Tibial nerve (tissue), 4 donors: ENCODE results near the gene SYN1. TPM values are rescaled to one million over a fixed set of nuclear protein-coding genes. Genes with fewer than 3 reads are reported as not detected.

ENCODE experiments used
- DNase-seq, 2 donors: peaks; one replicate each; pipeline ENCODE4 v3.0.0-alpha.2; 2019; ENCODE audit warnings: low spot score in 2 of 2
- H3K27ac ChIP-seq, 4 donors: fragments of 200-600 bp; sonication (generic) in 3 of 4; one replicate each; pipeline ENCODE4 v1.5.1; 2017 to 2019; ENCODE audit warnings: mild to moderate bottlenecking in 1 of 4
- H3K27me3 ChIP-seq, 2 donors: fragments of 200-600 bp; sonication (generic) in 1 of 2; one replicate each; pipeline versions ENCODE4 v1.5.1 to v1.6.0; 2017 to 2019
- H3K36me3 ChIP-seq, 3 donors: fragments of 200-600 bp; sonication (generic); one replicate each; pipeline ENCODE4 v1.5.1; 2018 to 2019
- H3K4me1 ChIP-seq, 4 donors: fragments of 200-600 bp; sonication (generic) in 3 of 4; one replicate each; pipeline ENCODE4 v1.5.1; 2017 to 2019
- H3K4me3 ChIP-seq, 4 donors: fragments of 200-600 bp; sonication (generic) in 3 of 4; one replicate each; pipeline ENCODE4 v1.5.1; 2017 to 2019; ENCODE audit warnings: mild to moderate bottlenecking in 1 of 4, moderate library complexity in 1 of 4
- H3K9me3 ChIP-seq, 4 donors: fragments of 200-600 bp; sonication (generic) in 3 of 4; one replicate each; pipeline ENCODE4 v1.5.1; 2017 to 2019
- EP300 ChIP-seq, 2 donors: sonication (generic); formaldehyde crosslinking; IDR thresholded peaks; one replicate each; pipeline ENCODE4 v1.6.1; 2017; ENCODE audit warnings: antibody characterized with exemption in 2 of 2, mild to moderate bottlenecking in 1 of 2
- POLR2A ChIP-seq, 2 donors: fragments of 450-650 bp; IDR thresholded peaks; one replicate each; pipeline ENCODE4 v1.6.1; 2017; ENCODE audit warnings: antibody characterized with exemption in 2 of 2, mild to moderate bottlenecking in 2 of 2, moderate library complexity in 2 of 2
- WGBS, 2 donors: methylation state at CpG; one replicate each; pipeline ENCODE4 v1.1.5; 2018; 5-methylcytosine and 5-hydroxymethylcytosine counted together
- total RNA-seq, 4 donors: library from RNA; depleted of rRNA; stranded (reverse); fragments of >200 nt; gene quantifications; one replicate each; pipeline ENCODE4 v1.1.0, GENCODE V29; 2016
- TF ChIP-seq, protein P1 (sequence below), 5 experiments: fragments of 200-600 bp in 3 of 5; fragments of 450-650 bp in 2 of 5; sonication (generic) in 3 of 5; IDR thresholded peaks; one replicate each; pipeline ENCODE4 v1.5.1; 2016 to 2019; ENCODE audit warnings: antibody characterized with exemption in 5 of 5, mild to moderate bottlenecking in 3 of 5, moderate library complexity in 2 of 5

SYN1 gene
- total RNA-seq, 4 donors from 2014 or later: 0.42 to 1.2 TPM; not detected in 2

DNA sequence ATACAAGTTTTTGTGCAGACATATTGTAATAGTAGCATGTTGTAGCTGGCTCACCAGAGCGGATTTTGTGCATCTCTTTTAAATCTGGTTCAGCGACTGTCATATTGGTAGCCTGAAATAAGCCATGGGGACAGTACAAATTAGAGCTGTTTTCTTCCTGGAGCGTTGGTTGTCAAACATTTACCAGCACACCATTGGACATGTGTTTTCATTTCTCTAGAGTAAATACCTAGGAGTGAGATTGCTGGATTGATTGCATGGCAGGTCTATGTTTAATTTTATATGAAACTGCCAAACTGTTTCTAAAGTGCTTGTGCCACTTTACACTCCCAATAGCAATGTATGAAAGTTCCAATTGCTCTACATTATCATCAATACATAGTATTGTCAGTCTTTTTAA lies 61.2 kb downstream of the SYN1 start:
- Histone ChIP-seq H3K36me3 (peaks cover 0 to 8% (median 0%) of the 10 kb centered on the region in 3 donors), H3K4me1 (peaks cover 0 to 26% (median 0%) of the 10 kb centered on the region in 4 donors), H3K4me3 (no peak overlapping the region), H3K27ac (no peak overlapping the region), H3K9me3 (no peaks in the 10 kb centered on the region), H3K27me3 (no peaks in the 10 kb centered on the region)
- TF ChIP-seq, protein P1, sequence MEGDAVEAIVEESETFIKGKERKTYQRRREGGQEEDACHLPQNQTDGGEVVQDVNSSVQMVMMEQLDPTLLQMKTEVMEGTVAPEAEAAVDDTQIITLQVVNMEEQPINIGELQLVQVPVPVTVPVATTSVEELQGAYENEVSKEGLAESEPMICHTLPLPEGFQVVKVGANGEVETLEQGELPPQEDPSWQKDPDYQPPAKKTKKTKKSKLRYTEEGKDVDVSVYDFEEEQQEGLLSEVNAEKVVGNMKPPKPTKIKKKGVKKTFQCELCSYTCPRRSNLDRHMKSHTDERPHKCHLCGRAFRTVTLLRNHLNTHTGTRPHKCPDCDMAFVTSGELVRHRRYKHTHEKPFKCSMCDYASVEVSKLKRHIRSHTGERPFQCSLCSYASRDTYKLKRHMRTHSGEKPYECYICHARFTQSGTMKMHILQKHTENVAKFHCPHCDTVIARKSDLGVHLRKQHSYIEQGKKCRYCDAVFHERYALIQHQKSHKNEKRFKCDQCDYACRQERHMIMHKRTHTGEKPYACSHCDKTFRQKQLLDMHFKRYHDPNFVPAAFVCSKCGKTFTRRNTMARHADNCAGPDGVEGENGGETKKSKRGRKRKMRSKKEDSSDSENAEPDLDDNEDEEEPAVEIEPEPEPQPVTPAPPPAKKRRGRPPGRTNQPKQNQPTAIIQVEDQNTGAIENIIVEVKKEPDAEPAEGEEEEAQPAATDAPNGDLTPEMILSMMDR (IDR thresholded peaks at IDR 0.05): no peak
- TF ChIP-seq POLR2A (IDR thresholded peaks at IDR 0.05): no peak
- TF ChIP-seq EP300 (IDR thresholded peaks at IDR 0.05): no peak
- whole genome bisulfite sequencing, 2 donors: 86 to 94% methylated on average over 3 of the region's 3 CpGs
- no peak for DNase-seq

DNA sequence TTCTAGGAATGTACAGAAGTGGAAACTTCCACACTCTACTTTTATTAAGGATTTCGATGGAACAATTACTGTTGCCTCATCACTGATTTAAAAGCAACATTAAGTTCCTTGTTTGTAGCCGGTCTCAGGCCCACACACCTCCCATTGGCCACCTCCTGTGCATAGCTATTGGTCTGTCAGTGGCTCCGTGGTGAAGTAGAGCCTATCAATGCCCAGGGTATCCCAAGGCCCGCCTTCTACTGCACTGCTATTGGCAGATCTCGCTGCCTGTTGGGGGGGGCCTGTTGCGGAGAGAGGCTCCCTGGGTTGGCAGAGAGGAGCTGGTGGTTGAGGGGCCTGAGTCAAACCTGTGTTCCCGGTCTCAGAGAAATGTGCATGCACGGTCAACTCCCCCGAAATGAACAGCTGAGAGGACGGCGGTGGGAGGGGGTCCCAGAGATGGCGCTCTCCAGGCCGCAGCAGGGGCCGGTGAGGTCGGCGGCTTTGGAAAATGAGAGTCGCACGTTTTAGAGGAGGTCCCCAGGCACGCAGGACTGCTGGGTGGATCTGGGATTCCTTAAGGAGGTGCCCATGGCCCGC lies 63.5 kb downstream of the SYN1 start:
- Histone ChIP-seq H3K4me1 (peaks cover 0 to 11% (median 0%) of the 10 kb centered on the region in 4 donors), H3K4me3 (peak overlapping the region; percentile 29 to 56 (median 50)), H3K27me3 (no peaks in the 10 kb centered on the region), H3K9me3 (no peaks in the 10 kb centered on the region), H3K36me3 (no peaks in the 10 kb centered on the region), H3K27ac (peak overlapping the region; percentile 71 to 93 (median 89))
- WGBS, 2 donors: 1 to 50% methylated on average over 17 to 20 of the region's 20 CpGs
- peak; percentile 82 to 85 for DNase-seq
- TF ChIP-seq EP300 (IDR thresholded peaks at IDR 0.05): peak in 1 of 2 donors; percentile 91
- TF ChIP-seq POLR2A (IDR thresholded peaks at IDR 0.05): peak; percentile 82 to 91
- TF ChIP-seq, protein P1 (IDR thresholded peaks at IDR 0.05): peak in 2 of 5 experiments; percentile 8 to 24

DNA sequence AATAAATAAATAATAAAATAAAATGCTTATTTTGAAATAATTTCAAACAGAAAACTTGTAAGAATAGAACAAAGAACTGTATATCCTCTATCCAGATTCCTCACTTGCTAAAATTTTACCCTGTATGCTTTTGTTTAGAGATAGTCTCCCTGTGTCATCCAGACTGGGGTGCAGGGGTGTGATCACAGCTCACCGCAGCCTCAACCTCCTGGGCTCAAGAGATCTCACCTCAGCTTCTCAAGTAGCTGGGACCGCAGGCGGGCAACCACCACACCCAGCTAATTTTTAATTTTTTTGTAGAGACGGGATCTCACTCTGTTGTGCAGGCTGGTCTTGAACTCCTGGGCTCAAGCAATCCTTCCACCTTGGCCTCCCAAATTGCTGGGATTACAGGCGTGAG lies 76.2 kb downstream of the SYN1 start:
- TF ChIP-seq EP300 (IDR thresholded peaks at IDR 0.05) (no peak), POLR2A (IDR thresholded peaks at IDR 0.05) (no peak)
- TF ChIP-seq, protein P1 (IDR thresholded peaks at IDR 0.05): no peak
- Histone ChIP-seq H3K27ac (no peak overlapping the region), H3K9me3 (no peaks in the 10 kb centered on the region), H3K4me1 (peaks cover 0 to 13% (median 0%) of the 10 kb centered on the region in 4 donors), H3K4me3 (no peak overlapping the region), H3K36me3 (no peaks in the 10 kb centered on the region), H3K27me3 (no peaks in the 10 kb centered on the region)
- 88 to 92% methylated on average over 5 of the region's 5 CpGs for WGBS, 2 donors
- DNase-seq: no peak

- peak; percentile 48 to 70 for DNase-seq
- peaks cover 0 to 13% (median 0%) of the 10 kb centered on the region in 4 donors for H3K4me1 ChIP-seq
- H3K4me3 ChIP-seq: no peak overlapping the region
- H3K27me3 ChIP-seq: no peaks in the 10 kb centered on the region
- TF ChIP-seq EP300 (IDR thresholded peaks at IDR 0.05) (peak; percentile 83 to 91), POLR2A (IDR thresholded peaks at IDR 0.05) (peak in 1 of 2 donors; percentile 63)
- TF ChIP-seq, protein P1 (IDR thresholded peaks at IDR 0.05): peak; percentile 38 to 75 (median 69)
- WGBS, 2 donors: 26 to 44% methylated on average over 15 of the region's 15 CpGs
- peak overlapping the region; percentile 57 to 87 (median 73) for H3K27ac ChIP-seq
- no peaks in the 10 kb centered on the region for H3K9me3 ChIP-seq
- H3K36me3 ChIP-seq: no peaks in the 10 kb centered on the region
Observed at GRCh38 chrX:47540754-47541538, 78.7 kb downstream of the SYN1 start.

DNA sequence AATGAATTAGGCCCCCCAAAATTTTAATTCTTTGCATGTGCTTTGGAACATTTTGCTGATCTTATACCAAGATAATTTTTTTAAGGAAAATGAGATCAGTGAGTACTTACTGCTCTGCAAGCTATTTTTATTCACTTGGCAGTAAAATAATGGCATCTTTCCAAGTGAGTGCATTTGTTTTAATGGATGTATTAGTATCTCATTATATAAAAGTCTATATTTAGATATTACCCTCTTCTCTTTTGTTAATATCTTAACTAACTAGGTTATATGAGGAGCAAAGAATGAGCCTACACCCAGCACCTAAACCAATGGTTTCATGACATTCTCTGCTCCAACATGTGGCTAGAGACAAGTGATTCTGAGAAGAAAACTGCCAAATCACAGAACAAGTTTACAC lies 79.8 kb downstream of the SYN1 start:
- Histone ChIP-seq H3K4me1 (peaks cover 0 to 13% (median 0%) of the 10 kb centered on the region in 4 donors), H3K36me3 (no peaks in the 10 kb centered on the region), H3K27ac (peak overlapping the region in 3 of 4 donors; percentile 57 to 87 (median 87)), H3K27me3 (no peaks in the 10 kb centered on the region), H3K4me3 (no peak overlapping the region), H3K9me3 (no peaks in the 10 kb centered on the region)
- TF ChIP-seq EP300 (IDR thresholded peaks at IDR 0.05) (no peak), POLR2A (IDR thresholded peaks at IDR 0.05) (no peak)
- TF ChIP-seq, protein P1 (IDR thresholded peaks at IDR 0.05): no peak
- no peak for DNase-seq
